Lower leg skin (tissue), 4 donors: ENCODE measurements around the gene PGA3. TPM values are rescaled to one million over a fixed set of nuclear protein-coding genes. Genes with fewer than 3 reads are reported as not detected.
"Not testable (repeated sequence)": the region's sequence is repeated elsewhere in the genome, so short reads cannot be mapped to it uniquely, and the experiment has no call there.

Experiments used
- DNase-seq, 2 donors: peaks; one replicate each; pipeline ENCODE4 v3.0.0-alpha.2; 2019; ENCODE audit warnings: low spot score in 2 of 2
- H3K4me3 ChIP-seq: fragments of 200-600 bp; sonication (generic); 2 replicates; pipeline ENCODE4 v1.5.1; 2017; ENCODE audit warnings: mild to moderate bottlenecking, low read depth; ENCODE audit not compliant: poor library complexity, severe bottlenecking
- CTCF ChIP-seq, 3 donors: fragments of 450-650 bp; IDR thresholded peaks; one replicate each; pipeline ENCODE4 v1.5.1; 2016; ENCODE audit warnings: antibody characterized with exemption in 3 of 3, mild to moderate bottlenecking in 3 of 3, moderate library complexity in 2 of 3
- POLR2A ChIP-seq, 2 donors: fragments of 450-650 bp; IDR thresholded peaks; one replicate each; pipeline ENCODE4 v1.6.1; 2016 to 2017; ENCODE audit warnings: antibody characterized with exemption in 2 of 2, mild to moderate bottlenecking in 1 of 2, moderate library complexity in 1 of 2
- WGBS, 2 donors: methylation state at CpG; one replicate each; pipeline ENCODE4 v1.1.5; 2018; 5-methylcytosine and 5-hydroxymethylcytosine counted together
- intact Hi-C: fragments of 100-400 bp; cut with DNase I; formaldehyde crosslinking; loops from one replicate; pipeline ENCODE4 v1.15.0; 2023; ENCODE audit warnings: low total_unique reads
- total RNA-seq, 4 donors: library from RNA; depleted of rRNA; stranded (reverse); fragments of >200 nt; gene quantifications; one replicate each; pipeline ENCODE4 v1.1.0, GENCODE V29; 2016

Gene PGA3
- total RNA-seq, 4 donors from 2014 or later = 0.32 to 1.5 TPM; not detected in 2

GRCh38 chr11:61163714-61164605 lies 39.4 kb upstream of the PGA3 start:
- intact Hi-C loops = no loop called here
- peak in 1 of 2 donors; percentile 37 for DNase-seq

GRCh38 chr11:61164606-61165424 lies 38.5 kb upstream of the PGA3 start:
- 82 to 84% methylated on average over 13 of the region's 13 CpGs for WGBS, 2 donors
- no peak for TF ChIP-seq POLR2A (IDR thresholded peaks at IDR 0.05)
- no peak for TF ChIP-seq CTCF (IDR thresholded peaks at IDR 0.05)
- no peak for DNase-seq
- no peak overlapping the region for H3K4me3 ChIP-seq
- intact Hi-C loops = no loop called here

More at GRCh38 chr11:61163714-61164605, 39.4 kb upstream of the PGA3 start:
- H3K4me3 ChIP-seq = no peak overlapping the region
- TF ChIP-seq POLR2A (IDR thresholded peaks at IDR 0.05) (no peak), CTCF (IDR thresholded peaks at IDR 0.05) (no peak)
- 74 to 83% methylated on average over 13 of the region's 13 CpGs for WGBS, 2 donors

GRCh38 chr11:61165785-61166184 lies 37.5 kb upstream of the PGA3 start:
- WGBS, 2 donors = 48 to 62% methylated on average over 3 of the region's 7 CpGs
- intact Hi-C loops, DNase-seq, H3K4me3 ChIP-seq: not testable (repeated sequence)

GRCh38 chr11:61166331-61166730 lies 37.0 kb upstream of the PGA3 start:
- peak in 1 of 2 donors; percentile 68 for DNase-seq
- H3K4me3 ChIP-seq, intact Hi-C loops: not testable (repeated sequence)
- 93 to 95% methylated on average over 20 to 21 of the region's 31 CpGs for WGBS, 2 donors

GRCh38 chr11:61168042-61168688 lies 35.1 kb upstream of the PGA3 start:
- no peak for TF ChIP-seq CTCF (IDR thresholded peaks at IDR 0.05)
- TF ChIP-seq POLR2A (IDR thresholded peaks at IDR 0.05) = no peak
- 86 to 91% methylated on average over 9 of the region's 9 CpGs for WGBS, 2 donors
- DNase-seq = peak in 1 of 2 donors; percentile 36
- intact Hi-C loops = no loop called here
- H3K4me3 ChIP-seq = no peak overlapping the region

- no peak for DNase-seq
- TF ChIP-seq POLR2A (IDR thresholded peaks at IDR 0.05) = no peak
- no peak for TF ChIP-seq CTCF (IDR thresholded peaks at IDR 0.05)
- H3K4me3 ChIP-seq = no peak overlapping the region
- 75 to 91% methylated on average over 1 of the region's 1 CpG for WGBS, 2 donors
- intact Hi-C loops = no loop called here
These were observed 34.5 kb upstream of the PGA3 start for GRCh38 chr11:61168800-61169199.
